COLO668 (cell line): ENCODE measurements around the gene KRTAP5-1.
A peak's percentile ranks its signal among the peaks of the same experiment; 100 is the strongest.
"Not testable (repeated sequence)": the region's sequence is repeated elsewhere in the genome, so short reads cannot be mapped to it uniquely, and the experiment has no call there.

Source experiments
- DNase-seq: peaks from one replicate; lab custom pipeline; 2025; ENCODE audit not compliant: unreplicated experiment; lab: John Stamatoyannopoulos, UW

Gene KRTAP5-1

DNA sequence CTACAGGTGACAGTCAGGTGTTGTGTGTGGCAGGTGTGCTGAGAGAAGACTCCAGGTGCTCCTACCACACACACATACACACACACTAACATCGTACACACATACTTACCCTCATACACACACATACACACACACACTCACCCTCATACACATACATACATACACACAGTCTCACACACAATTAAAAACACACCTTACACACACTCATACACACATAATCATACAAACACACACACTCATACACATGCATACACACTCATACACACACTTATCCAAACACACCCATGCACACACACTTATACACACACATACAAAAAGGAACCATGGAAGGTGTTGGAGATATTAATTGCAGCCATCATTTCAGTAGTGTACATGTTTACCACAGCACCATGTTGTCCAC is 18.5 kb upstream of the KRTAP5-1 start:
- peak; percentile 9 for DNase-seq

DNA sequence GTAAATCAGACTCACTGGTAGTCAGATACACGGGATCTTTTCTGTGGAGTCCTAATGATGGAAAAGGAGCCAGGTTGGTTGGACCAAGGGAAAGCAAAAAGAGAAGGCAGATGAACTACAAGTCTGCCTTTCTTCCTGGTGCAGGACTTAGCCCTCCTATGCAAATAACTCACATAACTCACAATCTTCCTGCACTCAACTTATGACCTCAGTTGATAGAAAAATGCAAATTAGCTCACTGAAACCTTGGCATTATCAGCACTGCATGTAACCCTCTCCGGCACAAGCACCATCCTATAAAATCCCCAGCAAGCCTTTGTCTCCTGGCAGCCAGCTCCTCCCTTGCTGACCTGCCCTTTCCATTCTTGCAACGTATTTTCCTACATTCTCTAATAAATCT is 16.6 kb upstream of the KRTAP5-1 start:
- DNase-seq: not testable (repeated sequence)

DNA sequence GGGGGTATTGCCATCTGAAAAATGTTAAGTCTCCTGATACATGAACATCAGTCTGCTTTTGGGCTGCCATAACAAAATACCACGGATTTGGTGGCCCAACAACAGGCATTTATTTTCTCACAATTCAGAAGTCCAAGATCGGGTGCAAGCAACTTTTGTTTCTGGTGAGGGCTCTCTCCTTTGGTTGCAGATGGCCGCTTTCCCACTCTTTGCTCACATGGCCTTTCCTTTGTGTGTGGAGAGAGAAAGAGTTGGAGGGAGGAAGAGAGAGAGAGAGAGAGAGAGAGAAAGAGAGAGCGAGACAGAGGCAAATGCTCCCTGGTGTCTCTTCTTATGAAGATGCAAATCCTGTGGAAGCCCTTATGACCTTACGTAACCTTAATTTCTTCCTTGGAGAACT is 15.5 kb upstream of the KRTAP5-1 start:
- no peak for DNase-seq

GRCh38 chr11:1598816-1599215 is 13.7 kb upstream of the KRTAP5-1 start:
- no peak for DNase-seq

DNA sequence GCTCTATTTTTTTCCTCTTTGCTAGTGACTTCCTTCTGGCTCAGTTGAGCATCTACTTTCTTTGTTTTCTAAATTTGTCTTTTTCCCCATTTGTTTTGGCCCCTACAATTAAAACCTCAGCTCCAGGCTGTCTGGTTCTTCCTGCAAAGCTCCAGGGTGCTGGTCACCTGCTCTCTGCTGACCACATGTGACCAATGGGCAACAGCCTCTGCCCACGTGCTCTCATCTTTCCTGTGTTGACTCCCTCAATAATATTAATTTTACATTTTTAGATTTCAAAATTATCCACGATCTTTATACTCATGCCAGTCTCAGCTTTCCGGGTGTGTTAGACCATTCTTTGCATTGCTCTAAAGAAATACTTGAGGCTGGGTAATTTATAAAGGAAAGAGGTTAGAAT is 13.3 kb upstream of the KRTAP5-1 start:
- DNase-seq: not testable (repeated sequence)

DNA sequence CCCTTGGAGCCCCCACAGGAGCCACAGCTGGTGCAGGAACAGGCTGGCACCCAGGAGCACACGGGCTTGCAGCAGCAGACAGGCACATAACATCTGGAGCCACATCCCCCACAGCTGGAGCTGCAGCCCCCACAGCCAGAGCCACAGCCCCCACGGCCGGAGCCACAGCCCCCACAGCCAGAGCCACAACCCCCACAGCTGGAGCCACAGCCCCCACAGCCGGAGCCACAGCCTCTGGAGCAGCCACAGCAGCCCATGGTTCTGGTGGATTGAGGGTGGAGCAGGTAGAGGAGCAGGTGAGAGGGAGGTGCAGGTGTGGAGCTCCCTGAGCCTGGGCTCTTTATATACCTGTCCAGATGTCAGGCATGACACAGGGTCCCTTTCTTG is 12.9 kb upstream of the KRTAP5-1 start, which contains the start of gene KRTAP5-2:
Gene KRTAP5-2, minus strand, starts transcription at position 301 of the 387 bp plus-strand sequence. Its CDS starts 44 bp downstream, at position 257.
- peak; percentile 0 for DNase-seq

DNA sequence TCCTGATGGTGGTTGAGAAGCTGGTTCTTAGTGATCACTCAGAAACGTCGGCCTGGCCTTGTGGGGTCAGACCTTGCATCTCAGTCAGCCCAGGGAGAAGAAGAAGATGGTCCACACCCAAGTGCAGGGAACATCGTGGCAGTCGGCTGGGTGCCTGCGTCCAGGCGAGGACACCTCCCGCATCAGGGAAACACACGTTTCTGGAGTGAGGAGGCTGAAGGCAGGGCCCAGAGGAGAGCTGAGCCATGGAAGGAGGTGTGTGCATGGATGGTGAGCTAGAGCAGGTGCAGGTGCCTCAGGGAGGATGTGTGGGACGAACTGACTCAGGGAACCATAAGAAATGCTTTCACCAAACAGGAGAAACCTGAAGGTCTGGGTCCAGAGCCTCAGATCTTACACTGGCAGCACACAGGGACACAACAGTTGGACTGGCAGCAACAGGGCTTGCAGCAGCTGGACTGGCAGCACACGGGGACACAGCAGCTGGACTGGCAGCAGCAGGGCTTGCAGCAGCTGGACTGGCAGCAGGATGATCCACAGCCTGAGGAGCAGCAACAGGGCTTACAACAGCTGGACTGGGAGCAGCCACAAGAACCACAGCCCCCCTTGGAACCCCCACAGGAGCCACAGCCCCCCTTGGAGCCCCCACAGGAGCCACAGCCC is 12.4 kb upstream of the KRTAP5-1 start:
- DNase-seq: peak; percentile 3

DNA sequence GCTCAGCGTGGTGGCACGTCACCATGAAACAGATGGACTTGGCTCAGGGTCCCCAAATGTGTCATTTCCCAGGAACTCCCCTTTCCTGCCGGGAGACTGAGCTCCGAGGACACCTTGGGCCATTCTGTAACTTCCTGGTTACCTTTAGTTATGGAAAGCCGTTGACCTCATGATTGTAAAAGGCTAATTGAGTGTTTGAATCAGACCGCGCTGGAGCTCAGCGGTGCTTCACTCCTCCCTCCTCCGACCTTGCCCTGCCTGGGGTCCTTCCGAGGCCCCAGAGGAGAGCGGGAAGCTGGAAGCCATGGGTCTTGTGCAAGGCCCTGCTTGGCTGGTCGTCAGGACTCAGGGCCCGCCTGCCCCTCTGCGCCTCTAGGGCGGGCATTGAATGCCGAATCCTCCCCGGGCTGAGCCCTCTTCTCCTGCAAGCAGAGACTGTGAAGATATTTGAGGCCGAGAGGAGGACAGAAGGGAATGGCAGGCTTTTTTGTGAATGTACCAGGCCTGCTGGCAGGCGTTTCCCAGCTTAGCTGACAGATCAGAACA is 11.6 kb upstream of the KRTAP5-1 start:
- not testable (repeated sequence) for DNase-seq

- not testable (repeated sequence) for DNase-seq
Measured at GRCh38 chr11:1595994-1596575, 11.0 kb upstream of the KRTAP5-1 start.

DNA sequence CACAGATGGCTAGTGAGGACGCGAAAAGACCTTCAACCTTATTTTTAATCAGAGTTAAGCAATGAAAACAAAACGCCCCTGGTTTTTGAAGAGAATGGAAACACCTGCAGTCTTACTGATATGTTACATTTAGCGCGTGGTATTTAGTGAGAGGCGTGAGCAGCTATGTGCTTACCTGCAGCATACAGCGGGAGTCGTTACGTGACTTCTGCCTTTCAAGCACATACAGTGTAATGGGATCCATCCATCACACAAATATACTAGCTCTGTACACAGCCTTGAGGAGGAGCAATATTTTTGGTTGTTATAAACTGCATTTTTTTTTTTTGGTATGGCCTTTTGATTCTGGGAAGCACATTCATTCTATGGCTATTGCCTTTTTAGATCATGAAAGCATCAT is 7.5 kb upstream of the KRTAP5-1 start:
- no peak for DNase-seq

DNA sequence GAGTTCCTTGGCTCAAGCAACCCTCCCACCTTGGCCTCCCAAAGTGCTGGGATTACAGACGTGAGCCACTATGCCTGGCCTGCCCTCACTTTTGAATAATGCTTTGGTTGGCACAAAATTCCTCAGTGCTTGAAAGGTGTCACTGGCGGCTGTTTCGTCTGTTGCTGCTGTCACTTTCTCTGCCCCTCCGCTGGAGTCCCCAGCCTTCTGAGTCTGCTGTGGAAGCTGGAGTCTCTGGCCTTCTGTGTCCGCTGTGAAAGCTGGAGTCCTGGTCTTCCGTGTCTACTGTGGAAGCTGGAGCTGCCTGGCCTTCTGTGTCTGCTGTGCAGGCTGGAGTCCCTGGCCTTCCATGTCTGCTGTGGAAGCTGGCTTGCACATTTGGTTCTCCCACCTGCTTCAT is 4.9 kb upstream of the KRTAP5-1 start:
- no peak for DNase-seq

- DNase-seq: not testable (repeated sequence)
Measured at GRCh38 chr11:1589191-1589963, 4.3 kb upstream of the KRTAP5-1 start.

DNA sequence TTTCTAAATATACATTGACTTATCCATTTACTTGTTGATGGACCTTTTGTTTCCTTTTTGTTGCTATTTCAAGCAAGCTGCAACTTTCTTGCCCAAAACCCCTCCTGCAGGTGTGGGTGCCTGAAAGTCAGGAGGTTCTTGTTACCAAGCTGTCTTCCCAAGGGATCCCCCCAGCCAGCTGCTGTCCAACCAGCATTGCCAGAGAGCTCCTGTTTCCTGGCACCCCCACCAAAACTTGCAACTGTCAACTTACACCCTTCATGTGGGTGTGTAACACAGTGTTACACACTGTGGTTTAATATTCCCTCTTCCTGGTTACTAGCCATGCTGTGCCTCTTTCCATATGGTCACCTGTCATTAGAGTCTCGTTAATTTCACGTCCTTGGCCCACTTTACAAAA is 1.6 kb upstream of the KRTAP5-1 start:
- no peak for DNase-seq

- not testable (repeated sequence) for DNase-seq
Measured at GRCh38 chr11:1582909-1583308, 2.2 kb downstream of the KRTAP5-1 start.

GRCh38 chr11:1581976-1582375 is 3.1 kb downstream of the KRTAP5-1 start:
- no peak for DNase-seq

DNA sequence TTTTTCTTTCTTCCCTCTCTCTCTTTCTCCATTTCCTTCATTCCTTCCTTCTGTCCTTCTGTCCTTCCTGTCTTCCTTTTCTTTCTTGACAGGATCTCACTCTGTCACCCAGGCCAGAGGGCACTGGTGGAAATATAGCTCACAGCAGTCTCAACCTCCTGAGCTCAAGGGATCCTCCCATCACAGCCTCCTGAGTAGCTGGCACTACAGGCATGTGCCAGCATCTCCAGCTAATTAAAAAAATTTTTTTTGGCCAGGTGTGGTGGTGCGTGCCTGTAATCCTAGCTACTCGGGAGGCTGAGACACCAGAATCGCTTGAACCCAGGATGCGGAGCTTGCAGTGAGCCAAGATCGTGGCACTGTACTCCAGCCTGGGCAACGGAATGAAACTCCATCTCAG is 8.3 kb downstream of the KRTAP5-1 start:
- no peak for DNase-seq

- DNase-seq: not testable (repeated sequence)
Measured at GRCh38 chr11:1575756-1576155, 9.3 kb downstream of the KRTAP5-1 start.

DNA sequence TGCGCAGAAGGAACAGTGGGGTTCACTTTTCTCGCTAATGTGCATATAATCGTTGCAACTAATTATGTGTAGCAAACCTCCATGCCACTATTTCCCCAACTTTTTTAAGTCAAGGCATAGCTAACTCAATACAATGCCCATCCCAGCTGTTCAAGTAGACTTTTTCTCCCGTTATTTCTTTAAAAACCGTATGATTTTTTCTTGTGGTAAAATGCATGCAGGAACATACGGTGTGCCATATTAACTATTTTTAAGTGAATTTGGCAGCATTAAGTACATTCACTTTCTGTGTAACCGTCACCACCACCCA is 10.2 kb downstream of the KRTAP5-1 start:
- no peak for DNase-seq

- DNase-seq: peak; percentile 74
Measured at GRCh38 chr11:1574238-1574932, 10.7 kb downstream of the KRTAP5-1 start.

- DNase-seq: no peak
Measured at GRCh38 chr11:1573903-1574237, 11.2 kb downstream of the KRTAP5-1 start.

DNA sequence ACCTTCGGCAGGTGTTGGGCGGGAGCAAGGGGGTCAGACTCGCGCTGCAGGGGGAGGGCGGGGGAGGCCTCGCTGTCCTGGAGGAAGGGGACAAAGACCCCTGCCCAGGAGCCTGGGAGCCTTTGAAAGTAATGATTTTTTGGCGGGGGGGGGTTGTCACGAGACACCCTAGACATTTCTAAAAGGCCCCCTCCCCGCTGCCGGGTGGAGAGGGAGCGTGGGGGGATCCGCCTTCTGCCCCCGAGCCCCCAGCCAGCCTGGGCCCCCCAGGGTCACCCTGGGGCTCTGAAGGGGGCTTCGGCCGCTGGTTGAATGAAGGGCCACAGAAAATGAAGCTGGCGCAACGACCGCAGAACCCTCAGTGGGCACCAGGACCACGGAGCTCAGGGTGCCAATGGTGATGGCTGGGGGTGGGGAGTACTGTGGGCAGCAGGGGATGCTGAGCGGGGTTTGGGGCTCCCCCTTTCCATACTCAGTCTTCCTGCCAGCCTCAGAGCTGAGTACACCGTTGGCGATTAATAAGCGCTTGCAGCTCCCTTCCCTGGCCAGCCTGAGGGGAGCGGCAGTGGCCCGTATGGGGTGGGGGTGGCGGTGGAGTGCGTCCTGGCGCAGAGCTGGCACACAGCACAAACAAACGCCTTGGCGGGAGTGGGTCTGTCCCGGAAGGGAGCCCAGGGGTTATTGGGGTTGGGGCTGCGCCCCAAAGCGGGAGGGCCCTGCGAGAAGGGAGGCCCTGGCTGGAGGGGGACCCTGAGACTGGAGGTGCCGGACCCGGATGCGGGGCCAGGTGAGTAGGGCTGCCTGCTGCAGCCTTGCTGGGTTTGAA is 11.8 kb downstream of the KRTAP5-1 start:
- peak; percentile 55 for DNase-seq
